Vagina (tissue), 2 donors: ENCODE measurements around the gene SLC9A1. TPM values are rescaled to one million over a fixed set of nuclear protein-coding genes. Genes with fewer than 3 reads are reported as not detected.

Experiments used
- DNase-seq, 2 donors: peaks; one replicate each; pipeline ENCODE4 v3.0.0-alpha.2; 2017; ENCODE audit errors: extremely low spot score in 2 of 2
- H3K27ac ChIP-seq: fragments of 200-600 bp; sonication (generic); one replicate; pipeline ENCODE4 v1.5.1; 2019
- H3K27me3 ChIP-seq: fragments of 200-600 bp; sonication (generic); one replicate; pipeline ENCODE4 v1.5.1; 2019
- H3K36me3 ChIP-seq, 2 donors: fragments of 200-600 bp; sonication (generic); one replicate each; pipeline ENCODE4 v1.5.1; 2017 to 2019
- H3K4me1 ChIP-seq: fragments of 200-600 bp; sonication (generic); one replicate; pipeline ENCODE4 v1.5.1; 2019
- H3K4me3 ChIP-seq, 2 donors: fragments of 200-600 bp; sonication (generic); 1 replicate in 1 of 2; 2 replicates in 1 of 2; pipeline ENCODE4 v1.5.1; 2016 to 2019
- H3K9me3 ChIP-seq: fragments of 200-600 bp; sonication (generic); one replicate; pipeline ENCODE4 v1.5.1; 2019
- POLR2A ChIP-seq, 2 donors: fragments of 450-650 bp; IDR thresholded peaks; one replicate each; pipeline ENCODE4 v1.6.1; 2017; ENCODE audit warnings: antibody characterized with exemption in 2 of 2, mild to moderate bottlenecking in 2 of 2, moderate library complexity in 2 of 2
- POLR2AphosphoS5 ChIP-seq, 2 donors: sonication (generic); formaldehyde crosslinking; IDR thresholded peaks; one replicate each; pipeline ENCODE4 v1.9.0; 2017; ENCODE audit warnings: antibody characterized with exemption in 2 of 2, mild to moderate bottlenecking in 2 of 2, low read depth in 1 of 2; ENCODE audit not compliant: insufficient read depth in 1 of 2
- intact Hi-C: fragments of 100-400 bp; cut with DNase I; formaldehyde crosslinking; loops from one replicate; pipeline ENCODE4 v1.15.1; 2023
- total RNA-seq: library from RNA; depleted of rRNA; stranded (reverse); fragments of >200 nt; gene quantifications from one replicate; pipeline ENCODE4 v1.2.3, GENCODE V29; 2016
- TF ChIP-seq, protein P1 (sequence below), 3 experiments: fragments of 450-650 bp in 2 of 3; fragments of 200-600 bp in 1 of 3; sonication (generic) in 1 of 3; IDR thresholded peaks; one replicate each; pipeline ENCODE4 v1.5.1; 2017 to 2019; ENCODE audit warnings: antibody characterized with exemption in 3 of 3, mild to moderate bottlenecking in 2 of 3, moderate library complexity in 2 of 3

SLC9A1 gene
- total RNA-seq, 1 donor from 2014 or later = 10.6 TPM

DNA sequence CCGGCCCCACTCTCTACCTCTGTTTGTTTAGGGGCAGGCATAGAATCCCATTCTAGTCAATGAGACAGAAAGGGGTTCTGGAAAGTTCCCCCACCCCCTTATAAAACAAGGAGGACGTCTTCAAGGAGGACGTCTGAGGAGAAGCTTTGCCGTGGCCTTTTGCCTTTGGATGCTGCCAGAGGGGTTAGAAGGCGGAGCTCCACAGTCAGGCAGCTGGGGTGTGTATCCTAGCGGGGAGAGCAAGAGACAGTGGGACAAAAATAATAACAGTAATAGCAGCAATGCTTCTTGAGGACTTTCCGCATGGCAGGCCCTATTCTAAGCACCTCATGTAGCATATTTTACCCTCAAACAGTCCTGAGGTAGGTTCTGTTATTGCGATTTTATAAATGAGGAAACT, 94.0 kb downstream of the SLC9A1 start:
- Histone ChIP-seq H3K4me3 (no peak overlapping the region), H3K36me3 (no peaks in the 10 kb centered on the region), H3K4me1 (peaks cover 9% of the 10 kb centered on the region), H3K27me3 (no peaks in the 10 kb centered on the region), H3K9me3 (no peaks in the 10 kb centered on the region), H3K27ac (no peak overlapping the region)
- intact Hi-C loops = no loop called here
- no peak for TF ChIP-seq POLR2AphosphoS5 (IDR thresholded peaks at IDR 0.05; ENCODE audit: insufficient read depth in 1 of 2, low read depth in 1 of 2)
- TF ChIP-seq, protein P1, sequence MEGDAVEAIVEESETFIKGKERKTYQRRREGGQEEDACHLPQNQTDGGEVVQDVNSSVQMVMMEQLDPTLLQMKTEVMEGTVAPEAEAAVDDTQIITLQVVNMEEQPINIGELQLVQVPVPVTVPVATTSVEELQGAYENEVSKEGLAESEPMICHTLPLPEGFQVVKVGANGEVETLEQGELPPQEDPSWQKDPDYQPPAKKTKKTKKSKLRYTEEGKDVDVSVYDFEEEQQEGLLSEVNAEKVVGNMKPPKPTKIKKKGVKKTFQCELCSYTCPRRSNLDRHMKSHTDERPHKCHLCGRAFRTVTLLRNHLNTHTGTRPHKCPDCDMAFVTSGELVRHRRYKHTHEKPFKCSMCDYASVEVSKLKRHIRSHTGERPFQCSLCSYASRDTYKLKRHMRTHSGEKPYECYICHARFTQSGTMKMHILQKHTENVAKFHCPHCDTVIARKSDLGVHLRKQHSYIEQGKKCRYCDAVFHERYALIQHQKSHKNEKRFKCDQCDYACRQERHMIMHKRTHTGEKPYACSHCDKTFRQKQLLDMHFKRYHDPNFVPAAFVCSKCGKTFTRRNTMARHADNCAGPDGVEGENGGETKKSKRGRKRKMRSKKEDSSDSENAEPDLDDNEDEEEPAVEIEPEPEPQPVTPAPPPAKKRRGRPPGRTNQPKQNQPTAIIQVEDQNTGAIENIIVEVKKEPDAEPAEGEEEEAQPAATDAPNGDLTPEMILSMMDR (IDR thresholded peaks at IDR 0.05) = no peak
- no peak for TF ChIP-seq POLR2A (IDR thresholded peaks at IDR 0.05)
- no peak for DNase-seq

DNA sequence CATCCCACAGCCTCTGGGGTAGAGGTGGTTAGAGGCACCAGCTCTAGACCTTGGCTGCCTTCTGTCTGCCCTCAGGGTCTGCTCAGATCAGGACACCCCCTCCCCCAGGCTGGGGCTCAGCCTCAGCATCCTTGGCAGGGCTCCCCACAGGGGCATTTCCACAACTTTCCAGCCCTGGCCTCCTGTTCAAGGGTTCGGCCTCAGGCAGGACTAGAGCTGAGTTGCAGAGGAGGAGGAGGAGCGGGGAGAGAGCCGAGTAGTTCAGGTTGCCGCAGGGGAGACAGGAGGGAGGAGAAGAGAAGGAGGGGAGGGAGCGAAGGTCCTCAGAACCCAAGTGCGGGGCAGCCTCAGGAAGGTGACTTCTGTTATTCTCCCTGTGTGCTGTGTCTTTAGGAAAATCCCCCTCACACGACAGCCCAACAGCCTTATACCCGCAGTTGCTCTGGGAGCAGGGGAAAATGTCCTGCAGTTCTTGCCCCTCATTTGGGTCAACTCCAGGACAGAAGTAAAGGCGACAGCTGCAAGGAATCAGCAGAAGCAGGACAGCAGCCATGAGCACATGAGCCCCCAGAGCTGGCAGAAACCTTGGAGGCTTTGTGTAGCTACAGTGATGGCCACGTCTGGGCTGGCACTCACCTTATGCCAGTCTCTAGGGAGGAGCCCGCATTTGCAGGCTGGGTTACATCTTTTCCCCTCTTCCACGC, 95.8 kb downstream of the SLC9A1 start:
- no peak for DNase-seq
- no peaks in the 10 kb centered on the region for H3K27me3 ChIP-seq
- H3K9me3 ChIP-seq = no peaks in the 10 kb centered on the region
- no peak overlapping the region for H3K4me3 ChIP-seq
- TF ChIP-seq POLR2AphosphoS5 (IDR thresholded peaks at IDR 0.05; ENCODE audit: insufficient read depth in 1 of 2, low read depth in 1 of 2) = no peak
- TF ChIP-seq POLR2A (IDR thresholded peaks at IDR 0.05) = no peak
- TF ChIP-seq, protein P1 (IDR thresholded peaks at IDR 0.05) = no peak
- no peak overlapping the region for H3K27ac ChIP-seq
- peaks cover 9% of the 10 kb centered on the region for H3K4me1 ChIP-seq
- H3K36me3 ChIP-seq = no peaks in the 10 kb centered on the region
- intact Hi-C loops = no loop called here

- Histone ChIP-seq H3K27ac (no peak overlapping the region), H3K9me3 (no peaks in the 10 kb centered on the region), H3K27me3 (no peaks in the 10 kb centered on the region), H3K4me1 (peaks cover 9% of the 10 kb centered on the region), H3K4me3 (no peak overlapping the region), H3K36me3 (no peaks in the 10 kb centered on the region)
- DNase-seq = no peak
- intact Hi-C loops = no loop called here
- TF ChIP-seq POLR2A (IDR thresholded peaks at IDR 0.05) = no peak
- TF ChIP-seq POLR2AphosphoS5 (IDR thresholded peaks at IDR 0.05; ENCODE audit: insufficient read depth in 1 of 2, low read depth in 1 of 2) = no peak
- TF ChIP-seq, protein P1 (IDR thresholded peaks at IDR 0.05) = no peak
These were observed 96.9 kb downstream of the SLC9A1 start for GRCh38 chr1:27057801-27058625.

- DNase-seq = no peak
- no peaks in the 10 kb centered on the region for H3K9me3 ChIP-seq
- H3K4me1 ChIP-seq = peaks cover 9% of the 10 kb centered on the region
- H3K27ac ChIP-seq = no peak overlapping the region
- intact Hi-C loops = no loop called here
- no peak overlapping the region for H3K4me3 ChIP-seq
- no peaks in the 10 kb centered on the region for H3K36me3 ChIP-seq
- H3K27me3 ChIP-seq = no peaks in the 10 kb centered on the region
- TF ChIP-seq, protein P1 (IDR thresholded peaks at IDR 0.05) = no peak
- TF ChIP-seq POLR2A (IDR thresholded peaks at IDR 0.05) = no peak
- TF ChIP-seq POLR2AphosphoS5 (IDR thresholded peaks at IDR 0.05; ENCODE audit: insufficient read depth in 1 of 2, low read depth in 1 of 2) = no peak
These were observed 97.5 kb downstream of the SLC9A1 start for GRCh38 chr1:27057389-27057788.
